ENCODE data around the gene TNRC6B.
"Not testable (repeated sequence)": the region's sequence is repeated elsewhere in the genome, so short reads cannot be mapped to it uniquely, and the experiment has no call there.

Gene TNRC6B

GRCh38 chr22:40374567-40374966, 196.8 kb downstream of the TNRC6B start:
- DNase-seq, result no peak

GRCh38 chr22:40376149-40376548, 198.4 kb downstream of the TNRC6B start:
- no peak for DNase-seq

DNA sequence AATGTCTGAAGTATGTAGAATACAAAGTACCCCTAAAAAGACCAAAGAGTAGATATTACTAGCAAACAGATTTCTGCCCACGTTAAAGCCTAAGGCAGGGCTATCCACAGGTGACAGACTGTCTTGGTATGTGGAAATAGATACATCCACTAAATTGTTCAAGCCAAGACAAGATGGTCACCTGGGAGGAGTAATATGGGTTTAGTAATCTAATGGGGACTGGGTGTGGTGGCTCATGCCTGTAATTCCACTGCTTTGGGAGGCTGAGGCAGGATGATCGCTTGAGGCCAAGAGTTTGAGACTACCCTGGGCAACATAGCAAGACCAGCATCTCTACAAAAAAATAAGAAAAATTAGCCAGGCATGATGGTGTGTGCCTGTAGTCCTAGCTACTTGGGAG, 200.2 kb downstream of the TNRC6B start:
- DNase-seq, result no peak

- DNase-seq, result not testable (repeated sequence)
Observed at GRCh38 chr22:40378448-40378847, 200.7 kb downstream of the TNRC6B start.

GRCh38 chr22:40381461-40381860, 203.7 kb downstream of the TNRC6B start:
- DNase-seq, result no peak

GRCh38 chr22:40383905-40384304, 206.2 kb downstream of the TNRC6B start:
- DNase-seq, result no peak

GRCh38 chr22:40385036-40385782, 207.5 kb downstream of the TNRC6B start:
- DNase-seq, result peak in 2 of 5 experiments; percentile 24 to 63

Data from T-helper 2 cell (primary cell).